Breast epithelium (tissue), 4 donors: ENCODE data around the gene EIF2A. TPM values are rescaled to one million over a fixed set of nuclear protein-coding genes. Genes with fewer than 3 reads are reported as not detected.
"Not testable (repeated sequence)": the region's sequence is repeated elsewhere in the genome, so short reads cannot be mapped to it uniquely, and the experiment has no call there.

ENCODE experiments used
- DNase-seq, 2 donors: peaks; one replicate each; pipeline ENCODE4 v3.0.0-alpha.2; 2019; ENCODE audit warnings: low spot score in 2 of 2
- H3K27ac ChIP-seq, 2 donors: fragments of 200-600 bp; sonication (generic) in 1 of 2; one replicate each; pipeline ENCODE4 v1.5.1; 2016 to 2019; ENCODE audit warnings: mild to moderate bottlenecking in 1 of 2
- H3K27me3 ChIP-seq, 2 donors: fragments of 200-600 bp; sonication (generic) in 1 of 2; one replicate each; pipeline versions ENCODE4 v1.5.1 to v1.6.0; 2017 to 2019; ENCODE audit warnings: control low read depth in 1 of 2, mild to moderate bottlenecking in 1 of 2
- H3K36me3 ChIP-seq: fragments of 200-600 bp; one replicate; pipeline ENCODE4 v1.5.1; 2019
- H3K4me1 ChIP-seq, 2 donors: fragments of 200-600 bp; sonication (generic); one replicate each; pipeline ENCODE4 v1.5.1; 2016 to 2019; ENCODE audit warnings: control low read depth in 1 of 2
- H3K4me3 ChIP-seq, 3 donors: fragments of 200-600 bp; sonication (generic); 1 replicate in 2 of 3; 2 replicates in 1 of 3; pipeline ENCODE4 v1.5.1; 2016 to 2019; ENCODE audit warnings: mild to moderate bottlenecking in 3 of 3, moderate library complexity in 2 of 3
- H3K9me3 ChIP-seq, 2 donors: fragments of 200-600 bp; sonication (generic) in 1 of 2; one replicate each; pipeline ENCODE4 v1.5.1; 2016 to 2019; ENCODE audit warnings: control low read depth in 1 of 2
- POLR2A ChIP-seq: fragments of 450-650 bp; IDR thresholded peaks from one replicate; pipeline ENCODE4 v1.6.1; 2016; ENCODE audit warnings: antibody characterized with exemption, mild to moderate bottlenecking, moderate library complexity
- POLR2AphosphoS5 ChIP-seq, 3 donors: sonication (generic); formaldehyde crosslinking; IDR thresholded peaks; one replicate each; pipeline ENCODE4 v1.6.1; 2017; ENCODE audit warnings: antibody characterized with exemption in 3 of 3
- intact Hi-C: fragments of 100-400 bp; cut with DNase I; formaldehyde crosslinking; loops from one replicate; pipeline ENCODE4 v1.15.1; 2023; ENCODE audit warnings: low total_unique reads
- total RNA-seq, 3 donors: library from RNA; depleted of rRNA; stranded (reverse); fragments of >200 nt; gene quantifications; one replicate each; pipeline ENCODE4 v1.1.0, GENCODE V29; 2016
- TF ChIP-seq, protein P1 (sequence below), 3 donors: fragments of 450-650 bp; IDR thresholded peaks; one replicate each; pipeline ENCODE4 v1.5.1; 2016 to 2017; ENCODE audit warnings: antibody characterized with exemption in 3 of 3, mild to moderate bottlenecking in 3 of 3, moderate library complexity in 3 of 3

EIF2A gene
- total RNA-seq, 3 donors from 2014 or later = 204 to 247 (median 239) TPM

GRCh38 chr3:150613709-150614480 lies 67.3 kb downstream of the EIF2A start:
- no peaks in the 10 kb centered on the region for H3K36me3 ChIP-seq

DNA sequence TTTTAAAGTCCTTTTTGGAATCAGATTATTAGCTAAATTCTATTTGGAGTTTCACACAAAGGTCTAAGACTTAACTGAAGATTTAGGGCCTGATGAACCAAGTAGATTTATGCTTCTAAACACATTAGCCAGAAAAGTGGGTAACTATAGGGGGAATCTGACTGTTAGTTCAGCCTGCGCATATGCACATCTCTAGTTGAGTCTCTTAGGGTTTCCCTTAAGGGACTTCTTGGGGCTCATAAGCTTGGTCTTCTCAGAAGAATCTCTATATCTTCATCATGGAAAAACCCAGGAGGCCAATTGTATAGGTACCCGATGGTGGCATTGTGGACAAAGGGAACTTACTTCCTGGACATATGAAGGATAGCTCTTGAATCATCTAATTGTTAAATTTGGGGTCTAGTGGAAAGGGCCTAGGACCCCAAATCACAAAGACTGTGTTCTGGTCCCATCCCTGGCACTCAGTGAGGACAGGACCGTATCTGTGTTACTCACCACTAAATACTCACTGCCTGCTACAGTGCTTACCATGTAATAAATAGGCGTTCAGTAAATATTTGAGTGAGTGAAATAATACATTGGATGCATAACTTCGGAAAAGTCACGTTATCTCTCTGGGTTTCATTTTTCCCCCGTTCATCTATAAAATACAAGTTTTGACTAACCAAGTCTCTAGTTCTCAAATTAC lies 73.6 kb downstream of the EIF2A start:
- DNase-seq = no peak
- TF ChIP-seq POLR2A (no peak), POLR2AphosphoS5 (IDR thresholded peaks at IDR 0.05) (no peak)
- TF ChIP-seq, protein P1, sequence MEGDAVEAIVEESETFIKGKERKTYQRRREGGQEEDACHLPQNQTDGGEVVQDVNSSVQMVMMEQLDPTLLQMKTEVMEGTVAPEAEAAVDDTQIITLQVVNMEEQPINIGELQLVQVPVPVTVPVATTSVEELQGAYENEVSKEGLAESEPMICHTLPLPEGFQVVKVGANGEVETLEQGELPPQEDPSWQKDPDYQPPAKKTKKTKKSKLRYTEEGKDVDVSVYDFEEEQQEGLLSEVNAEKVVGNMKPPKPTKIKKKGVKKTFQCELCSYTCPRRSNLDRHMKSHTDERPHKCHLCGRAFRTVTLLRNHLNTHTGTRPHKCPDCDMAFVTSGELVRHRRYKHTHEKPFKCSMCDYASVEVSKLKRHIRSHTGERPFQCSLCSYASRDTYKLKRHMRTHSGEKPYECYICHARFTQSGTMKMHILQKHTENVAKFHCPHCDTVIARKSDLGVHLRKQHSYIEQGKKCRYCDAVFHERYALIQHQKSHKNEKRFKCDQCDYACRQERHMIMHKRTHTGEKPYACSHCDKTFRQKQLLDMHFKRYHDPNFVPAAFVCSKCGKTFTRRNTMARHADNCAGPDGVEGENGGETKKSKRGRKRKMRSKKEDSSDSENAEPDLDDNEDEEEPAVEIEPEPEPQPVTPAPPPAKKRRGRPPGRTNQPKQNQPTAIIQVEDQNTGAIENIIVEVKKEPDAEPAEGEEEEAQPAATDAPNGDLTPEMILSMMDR (IDR thresholded peaks at IDR 0.05) = no peak
- intact Hi-C loops = no loop called here
- no peaks in the 10 kb centered on the region for H3K27me3 ChIP-seq
- no peak overlapping the region for H3K27ac ChIP-seq
- H3K4me1 ChIP-seq = peaks cover 0 to 6% of the 10 kb centered on the region in 2 donors
- no peak overlapping the region for H3K4me3 ChIP-seq
- no peaks in the 10 kb centered on the region for H3K36me3 ChIP-seq
- no peaks in the 10 kb centered on the region for H3K9me3 ChIP-seq

More at GRCh38 chr3:150613709-150614480, 67.3 kb downstream of the EIF2A start:
- intact Hi-C loops = loop anchor here (5.0 kb wide), 1 partner anchor 808 kb away; no protein-coding TSS in a partner anchor
- DNase-seq = no peak
- H3K27me3 ChIP-seq = no peaks in the 10 kb centered on the region
- H3K9me3 ChIP-seq = no peaks in the 10 kb centered on the region
- no peaks in the 10 kb centered on the region for H3K4me1 ChIP-seq
- no peak overlapping the region for H3K27ac ChIP-seq
- TF ChIP-seq POLR2A (no peak), POLR2AphosphoS5 (IDR thresholded peaks at IDR 0.05) (no peak)
- TF ChIP-seq, protein P1 (IDR thresholded peaks at IDR 0.05) = no peak
- H3K4me3 ChIP-seq = no peak overlapping the region

DNA sequence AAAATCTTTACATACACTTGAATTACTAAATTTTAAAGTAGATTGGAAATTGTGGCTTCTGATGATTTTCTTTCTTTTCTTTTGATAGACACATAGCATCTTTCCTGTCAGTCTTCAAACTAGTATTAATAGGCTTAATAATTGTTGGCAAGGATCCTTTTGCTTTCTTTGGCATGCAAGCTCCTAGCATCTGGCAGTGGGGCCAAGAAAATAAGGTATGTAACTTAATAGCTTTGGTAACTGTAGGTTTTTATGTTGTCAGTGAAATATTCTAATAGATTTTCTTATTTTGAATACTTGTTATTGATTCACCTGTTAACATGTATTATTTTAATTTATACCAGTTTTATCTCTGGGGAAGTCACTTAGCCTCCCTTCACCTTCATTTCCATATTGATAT lies 76.4 kb downstream of the EIF2A start:
- intact Hi-C loops, H3K9me3 ChIP-seq, DNase-seq, H3K27me3 ChIP-seq, H3K36me3 ChIP-seq, H3K27ac ChIP-seq, H3K4me3 ChIP-seq, H3K4me1 ChIP-seq: not testable (repeated sequence)

DNA sequence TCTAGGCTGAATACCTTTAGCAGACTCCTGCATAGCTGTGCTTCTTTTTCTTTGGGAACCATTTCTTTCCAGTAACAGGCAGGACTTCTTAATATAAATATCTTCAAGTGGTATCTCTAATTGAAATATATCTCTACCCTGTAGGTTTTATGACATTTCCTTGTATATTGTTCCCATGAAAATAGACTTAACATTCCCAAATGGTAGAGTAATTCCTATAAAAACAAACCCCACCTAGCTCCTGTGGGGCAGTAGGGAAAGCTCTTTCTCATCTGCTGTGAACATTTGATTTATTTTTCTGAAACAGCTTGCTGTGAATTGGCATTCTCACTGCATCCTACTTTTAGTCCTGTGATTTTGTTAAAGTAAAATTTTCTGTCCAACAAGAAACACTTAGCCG lies 77.4 kb downstream of the EIF2A start:
- H3K27ac ChIP-seq = no peak overlapping the region

DNA sequence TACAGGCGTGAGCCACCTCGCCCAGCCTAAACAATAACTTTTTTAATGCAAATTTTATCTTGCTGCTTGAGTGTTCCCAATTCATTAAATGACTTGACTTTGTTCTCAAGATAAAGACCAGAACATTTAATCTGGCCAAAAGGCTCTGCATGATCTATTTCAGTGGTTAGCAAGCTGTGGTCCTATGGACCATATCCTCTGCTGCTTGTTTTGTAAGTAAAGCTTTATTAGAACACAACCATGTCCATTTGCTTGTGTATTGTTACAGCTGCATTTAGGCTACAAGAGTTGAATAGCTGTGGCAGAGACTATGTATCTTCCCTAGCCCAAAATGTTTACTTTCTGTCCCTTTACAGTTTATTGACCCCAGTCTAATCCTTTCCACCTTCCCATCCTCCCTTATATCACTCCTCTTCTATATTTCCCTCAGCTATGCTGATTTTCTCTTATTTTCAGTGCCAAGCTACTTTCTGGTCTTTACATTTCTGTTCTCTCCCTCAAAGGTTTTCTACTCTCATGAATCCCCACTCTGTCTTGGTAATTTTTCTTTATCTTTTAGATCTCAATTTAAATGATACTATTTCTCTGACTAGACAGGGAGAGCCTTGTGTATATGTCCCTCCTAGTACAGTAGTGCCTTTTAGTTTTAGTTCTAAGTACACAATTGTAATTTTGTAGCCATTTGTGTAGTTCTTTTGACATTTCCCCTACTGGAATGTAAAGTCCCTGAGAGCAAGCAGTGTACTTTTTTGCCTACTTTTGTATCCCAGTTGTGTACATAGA lies 79.8 kb downstream of the EIF2A start:
- H3K27ac ChIP-seq = no peak overlapping the region
- H3K36me3 ChIP-seq = no peaks in the 10 kb centered on the region
- no peak for DNase-seq
- TF ChIP-seq POLR2A (no peak), POLR2AphosphoS5 (IDR thresholded peaks at IDR 0.05) (no peak)
- TF ChIP-seq, protein P1 (IDR thresholded peaks at IDR 0.05) = no peak
- H3K4me1 ChIP-seq = peaks cover 0 to 6% of the 10 kb centered on the region in 2 donors
- intact Hi-C loops = no loop called here
- H3K27me3 ChIP-seq = no peaks in the 10 kb centered on the region
- H3K4me3 ChIP-seq = no peak overlapping the region
- no peaks in the 10 kb centered on the region for H3K9me3 ChIP-seq

More for the DNA sequence above, 77.4 kb downstream of the EIF2A start:
- intact Hi-C loops = no loop called here
- TF ChIP-seq, protein P1 (IDR thresholded peaks at IDR 0.05) = no peak
- TF ChIP-seq POLR2AphosphoS5 (IDR thresholded peaks at IDR 0.05) = no peak
- no peak for TF ChIP-seq POLR2A
- Histone ChIP-seq H3K4me1 (peaks cover 0 to 6% of the 10 kb centered on the region in 2 donors), H3K27me3 (no peaks in the 10 kb centered on the region), H3K9me3 (no peaks in the 10 kb centered on the region), H3K4me3 (no peak overlapping the region), H3K36me3 (no peaks in the 10 kb centered on the region)
- no peak for DNase-seq
